ENCODE data around the gene ADAM12. TPM values are rescaled to one million over a fixed set of nuclear protein-coding genes. Genes with fewer than 3 reads are reported as not detected.
"Not testable (repeated sequence)": the region's sequence is repeated elsewhere in the genome, so short reads cannot be mapped to it uniquely, and the experiment has no call there.

ADAM12 gene
- total and polyA plus RNA-seq, 9 of the 15 experiments (the other 6 are each of a cell fraction or from before 2014, with no cell fraction given), result not detected

DNA sequence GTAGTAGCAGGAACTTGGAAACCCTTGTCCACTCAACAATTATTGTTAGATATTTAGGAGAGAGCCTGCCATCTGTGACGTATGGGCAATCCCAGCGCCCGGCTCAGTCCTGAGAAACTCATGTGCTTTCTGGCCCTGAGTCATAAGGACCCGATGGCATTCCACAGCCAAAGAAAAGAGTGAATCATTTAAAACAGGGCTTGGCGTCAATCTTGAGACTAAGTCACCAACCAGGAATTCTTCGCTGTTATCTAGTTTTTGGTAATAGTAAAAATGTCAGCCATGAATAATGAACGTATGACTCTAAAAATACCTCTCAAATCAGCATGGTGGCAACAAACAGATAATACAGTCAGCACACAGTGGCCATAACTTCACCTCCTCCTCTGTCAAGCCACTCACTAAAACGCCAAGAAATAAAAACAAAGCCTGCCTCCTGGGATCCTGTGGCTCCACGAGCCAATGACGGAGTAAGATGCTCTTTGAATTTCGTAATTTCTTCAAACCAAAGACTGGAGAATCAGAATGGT, 140.8 kb downstream of the ADAM12 start (continued):
- TF ChIP-seq, protein P1, sequence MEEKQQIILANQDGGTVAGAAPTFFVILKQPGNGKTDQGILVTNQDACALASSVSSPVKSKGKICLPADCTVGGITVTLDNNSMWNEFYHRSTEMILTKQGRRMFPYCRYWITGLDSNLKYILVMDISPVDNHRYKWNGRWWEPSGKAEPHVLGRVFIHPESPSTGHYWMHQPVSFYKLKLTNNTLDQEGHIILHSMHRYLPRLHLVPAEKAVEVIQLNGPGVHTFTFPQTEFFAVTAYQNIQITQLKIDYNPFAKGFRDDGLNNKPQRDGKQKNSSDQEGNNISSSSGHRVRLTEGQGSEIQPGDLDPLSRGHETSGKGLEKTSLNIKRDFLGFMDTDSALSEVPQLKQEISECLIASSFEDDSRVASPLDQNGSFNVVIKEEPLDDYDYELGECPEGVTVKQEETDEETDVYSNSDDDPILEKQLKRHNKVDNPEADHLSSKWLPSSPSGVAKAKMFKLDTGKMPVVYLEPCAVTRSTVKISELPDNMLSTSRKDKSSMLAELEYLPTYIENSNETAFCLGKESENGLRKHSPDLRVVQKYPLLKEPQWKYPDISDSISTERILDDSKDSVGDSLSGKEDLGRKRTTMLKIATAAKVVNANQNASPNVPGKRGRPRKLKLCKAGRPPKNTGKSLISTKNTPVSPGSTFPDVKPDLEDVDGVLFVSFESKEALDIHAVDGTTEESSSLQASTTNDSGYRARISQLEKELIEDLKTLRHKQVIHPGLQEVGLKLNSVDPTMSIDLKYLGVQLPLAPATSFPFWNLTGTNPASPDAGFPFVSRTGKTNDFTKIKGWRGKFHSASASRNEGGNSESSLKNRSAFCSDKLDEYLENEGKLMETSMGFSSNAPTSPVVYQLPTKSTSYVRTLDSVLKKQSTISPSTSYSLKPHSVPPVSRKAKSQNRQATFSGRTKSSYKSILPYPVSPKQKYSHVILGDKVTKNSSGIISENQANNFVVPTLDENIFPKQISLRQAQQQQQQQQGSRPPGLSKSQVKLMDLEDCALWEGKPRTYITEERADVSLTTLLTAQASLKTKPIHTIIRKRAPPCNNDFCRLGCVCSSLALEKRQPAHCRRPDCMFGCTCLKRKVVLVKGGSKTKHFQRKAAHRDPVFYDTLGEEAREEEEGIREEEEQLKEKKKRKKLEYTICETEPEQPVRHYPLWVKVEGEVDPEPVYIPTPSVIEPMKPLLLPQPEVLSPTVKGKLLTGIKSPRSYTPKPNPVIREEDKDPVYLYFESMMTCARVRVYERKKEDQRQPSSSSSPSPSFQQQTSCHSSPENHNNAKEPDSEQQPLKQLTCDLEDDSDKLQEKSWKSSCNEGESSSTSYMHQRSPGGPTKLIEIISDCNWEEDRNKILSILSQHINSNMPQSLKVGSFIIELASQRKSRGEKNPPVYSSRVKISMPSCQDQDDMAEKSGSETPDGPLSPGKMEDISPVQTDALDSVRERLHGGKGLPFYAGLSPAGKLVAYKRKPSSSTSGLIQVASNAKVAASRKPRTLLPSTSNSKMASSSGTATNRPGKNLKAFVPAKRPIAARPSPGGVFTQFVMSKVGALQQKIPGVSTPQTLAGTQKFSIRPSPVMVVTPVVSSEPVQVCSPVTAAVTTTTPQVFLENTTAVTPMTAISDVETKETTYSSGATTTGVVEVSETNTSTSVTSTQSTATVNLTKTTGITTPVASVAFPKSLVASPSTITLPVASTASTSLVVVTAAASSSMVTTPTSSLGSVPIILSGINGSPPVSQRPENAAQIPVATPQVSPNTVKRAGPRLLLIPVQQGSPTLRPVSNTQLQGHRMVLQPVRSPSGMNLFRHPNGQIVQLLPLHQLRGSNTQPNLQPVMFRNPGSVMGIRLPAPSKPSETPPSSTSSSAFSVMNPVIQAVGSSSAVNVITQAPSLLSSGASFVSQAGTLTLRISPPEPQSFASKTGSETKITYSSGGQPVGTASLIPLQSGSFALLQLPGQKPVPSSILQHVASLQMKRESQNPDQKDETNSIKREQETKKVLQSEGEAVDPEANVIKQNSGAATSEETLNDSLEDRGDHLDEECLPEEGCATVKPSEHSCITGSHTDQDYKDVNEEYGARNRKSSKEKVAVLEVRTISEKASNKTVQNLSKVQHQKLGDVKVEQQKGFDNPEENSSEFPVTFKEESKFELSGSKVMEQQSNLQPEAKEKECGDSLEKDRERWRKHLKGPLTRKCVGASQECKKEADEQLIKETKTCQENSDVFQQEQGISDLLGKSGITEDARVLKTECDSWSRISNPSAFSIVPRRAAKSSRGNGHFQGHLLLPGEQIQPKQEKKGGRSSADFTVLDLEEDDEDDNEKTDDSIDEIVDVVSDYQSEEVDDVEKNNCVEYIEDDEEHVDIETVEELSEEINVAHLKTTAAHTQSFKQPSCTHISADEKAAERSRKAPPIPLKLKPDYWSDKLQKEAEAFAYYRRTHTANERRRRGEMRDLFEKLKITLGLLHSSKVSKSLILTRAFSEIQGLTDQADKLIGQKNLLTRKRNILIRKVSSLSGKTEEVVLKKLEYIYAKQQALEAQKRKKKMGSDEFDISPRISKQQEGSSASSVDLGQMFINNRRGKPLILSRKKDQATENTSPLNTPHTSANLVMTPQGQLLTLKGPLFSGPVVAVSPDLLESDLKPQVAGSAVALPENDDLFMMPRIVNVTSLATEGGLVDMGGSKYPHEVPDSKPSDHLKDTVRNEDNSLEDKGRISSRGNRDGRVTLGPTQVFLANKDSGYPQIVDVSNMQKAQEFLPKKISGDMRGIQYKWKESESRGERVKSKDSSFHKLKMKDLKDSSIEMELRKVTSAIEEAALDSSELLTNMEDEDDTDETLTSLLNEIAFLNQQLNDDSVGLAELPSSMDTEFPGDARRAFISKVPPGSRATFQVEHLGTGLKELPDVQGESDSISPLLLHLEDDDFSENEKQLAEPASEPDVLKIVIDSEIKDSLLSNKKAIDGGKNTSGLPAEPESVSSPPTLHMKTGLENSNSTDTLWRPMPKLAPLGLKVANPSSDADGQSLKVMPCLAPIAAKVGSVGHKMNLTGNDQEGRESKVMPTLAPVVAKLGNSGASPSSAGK (IDR thresholded peaks at IDR 0.05), result 0 out of 2 replicates have a peak, but pooled peaks have one; percentile 30
- TF ChIP-seq MEF2D (tag; conservative IDR thresholded peaks at IDR 0.05; ENCODE audit: low read depth) (peak; percentile 79), GTF2A2 (tag; IDR thresholded peaks at IDR 0.05) (no peak), SOX6 (IDR thresholded peaks at IDR 0.05) (no peak)

DNA sequence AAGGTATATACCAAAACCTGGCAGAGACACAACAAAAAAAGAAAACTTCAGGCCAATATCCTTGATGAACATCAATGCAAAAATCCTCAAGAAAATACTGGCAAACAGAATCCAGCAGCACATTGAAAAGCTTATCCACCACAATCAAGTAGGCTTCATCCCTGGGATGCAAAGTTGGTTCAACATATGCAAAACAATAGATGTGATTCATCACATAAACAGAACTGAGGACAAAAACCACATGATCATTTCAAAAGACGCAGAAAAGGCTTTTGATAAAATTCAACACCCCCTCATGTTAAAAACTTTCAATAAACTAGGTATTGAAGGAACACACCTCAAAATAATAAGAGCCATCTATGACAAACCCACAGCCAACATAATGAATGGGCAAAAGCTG, 141.9 kb downstream of the ADAM12 start:
- in situ Hi-C loops (cut with MboI); BruUV-seq (replicated peaks): not testable (repeated sequence)

More for the DNA sequence above, 141.9 kb downstream of the ADAM12 start:
- H3K9me1 ChIP-seq (ENCODE audit: control insufficient read depth, insufficient read depth, low read length); FAIRE-seq; H3K36me3 ChIP-seq (ENCODE audit: control insufficient read depth, insufficient read depth, low read length); POLR2A ChIA-PET; H2AFZ ChIP-seq (ENCODE audit: low read depth, low read length); H3K4me2 ChIP-seq (ENCODE audit: insufficient read depth, low read length); H3K9ac ChIP-seq (ENCODE audit: insufficient read depth in 1 of 2, low read depth in 2 of 2, low read length in 2 of 2); DNase-seq (ENCODE audit: extremely low read depth in 1 of 4, low spot score in 3 of 4); ATAC-seq; H3K79me2 ChIP-seq (ENCODE audit: control insufficient read depth, insufficient read depth, low read length); H3K9me3 ChIP-seq (replicated peaks; ENCODE audit: control insufficient read depth, insufficient read depth, low read depth, low read length); H3K4me3 ChIP-seq; intact Hi-C loops (cut with micrococcal nuclease); H3K27me3 ChIP-seq (ENCODE audit: control insufficient read depth in 2 of 2, insufficient read depth in 2 of 2, low read length in 2 of 2); CTCF ChIA-PET (ENCODE audit: low intra/inter-chr PET ratio); H4K20me1 ChIP-seq (replicated peaks; ENCODE audit: control insufficient read depth, insufficient read depth, low read length); H3K4me1 ChIP-seq (replicated peaks in 1 of 2; ENCODE audit: control insufficient read depth in 2 of 2, insufficient read depth in 2 of 2, low read length in 2 of 2); H3K27ac ChIP-seq (ENCODE audit: extremely low read depth, low read depth, low read length): not testable (repeated sequence)
- WGBS (ENCODE audit: insufficient coverage, low coverage, missing lambda C conversion rate), result 14% methylated on average over 1 of the region's 1 CpG

Data from K562 (cell line).